ENCODE data around the gene SKIL.
A peak's percentile ranks its signal among the peaks of the same experiment; 100 is the strongest.

SKIL gene

GRCh38 chr3:170413291-170413690, 55.8 kb downstream of the SKIL start:
- no peak for DNase-seq

- peak in 2 of 6 experiments; percentile 32 to 46 for DNase-seq
Measured at GRCh38 chr3:170414202-170414663, 56.7 kb downstream of the SKIL start.

- no peak for DNase-seq
Measured at GRCh38 chr3:170417090-170417489, 59.6 kb downstream of the SKIL start.

GRCh38 chr3:170418422-170419398, 61.2 kb downstream of the SKIL start, which contains the start of gene CLDN11:
CLDN11 (plus strand) TSS chr3:170418868; CDS start chr3:170419067, 199 bp downstream.
- no peak for DNase-seq

GRCh38 chr3:170419557-170420087, 62.1 kb downstream of the SKIL start:
- DNase-seq: peak in 1 of 6 experiments; percentile 10

GRCh38 chr3:170420307-170420821, 62.8 kb downstream of the SKIL start:
- DNase-seq: no peak

GRCh38 chr3:170421111-170421641, 63.7 kb downstream of the SKIL start:
- no peak for DNase-seq

GRCh38 chr3:170421758-170422157, 64.2 kb downstream of the SKIL start:
- DNase-seq: no peak

- no peak for DNase-seq
Measured at GRCh38 chr3:170423001-170423615, 65.6 kb downstream of the SKIL start.

GRCh38 chr3:170424879-170425278, 67.4 kb downstream of the SKIL start:
- DNase-seq: no peak

- DNase-seq: no peak
Measured at GRCh38 chr3:170425491-170426239, 68.2 kb downstream of the SKIL start.

- DNase-seq: no peak
Measured at GRCh38 chr3:170426240-170426797, 68.8 kb downstream of the SKIL start.

GRCh38 chr3:170428095-170428494, 70.6 kb downstream of the SKIL start:
- no peak for DNase-seq

GRCh38 chr3:170429050-170429449, 71.5 kb downstream of the SKIL start:
- peak in 1 of 6 experiments; percentile 2 for DNase-seq

- no peak for DNase-seq
Measured at GRCh38 chr3:170431054-170431453, 73.5 kb downstream of the SKIL start.

- no peak for DNase-seq
Measured at GRCh38 chr3:170432416-170432815, 74.9 kb downstream of the SKIL start.

GRCh38 chr3:170436697-170437096, 79.2 kb downstream of the SKIL start:
- no peak for DNase-seq

GRCh38 chr3:170437176-170437575, 79.7 kb downstream of the SKIL start:
- DNase-seq: no peak

GRCh38 chr3:170437696-170438407, 80.3 kb downstream of the SKIL start:
- DNase-seq: no peak

- no peak for DNase-seq
Measured at GRCh38 chr3:170438836-170439235, 81.3 kb downstream of the SKIL start.

GRCh38 chr3:170440344-170440743, 82.8 kb downstream of the SKIL start:
- no peak for DNase-seq

Measured in stimulated activated naive CD4-positive, alpha-beta T cell (primary cell).